H1 (cell line): Measurements from ENCODE around the gene EIPR1. TPM values are rescaled to one million over a fixed set of nuclear protein-coding genes. Genes with fewer than 3 reads are reported as not detected.

ENCODE experiments used
- CTCF ChIA-PET: fragments of 300-600 bp; sonication (Branson Sonifier 250); formaldehyde crosslinking; loops from one replicate; lab custom pipeline; 2021; ENCODE audit not compliant: partially characterized antibody; lab: Charles Lee
- POLR2A ChIA-PET: fragments of 300-600 bp; sonication (Branson Sonifier 250); formaldehyde crosslinking; loops from one replicate; lab custom pipeline; 2021; ENCODE audit warnings: inconsistent platforms; ENCODE audit not compliant: partially characterized antibody; lab: Charles Lee
- DNase-seq, 2 experiments: peaks; one replicate each; pipeline versions ENCODE4 v3.0.0 to v3.0.0-alpha.2; 2010 to 2022; ENCODE audit warnings: low spot score in 2 of 2, low read depth in 1 of 2, mixed read lengths in 1 of 2
- FAIRE-seq: peaks from 2 replicates; lab custom pipeline; 2011; peaks lifted over from hg19 to GRCh38; lab: Jason Lieb, UNC
- H2AFZ ChIP-seq: 2 replicates; pipeline ENCODE4 v1.8.1; 2012; ENCODE audit warnings: low read length, inconsistent platforms
- H2AK5ac ChIP-seq: 2 replicates; pipeline ENCODE4 v1.6.1; 2013; ENCODE audit warnings: low read depth, low read length
- H2BK120ac ChIP-seq: replicated peaks from 2 replicates; pipeline ENCODE3; 2013; ENCODE audit warnings: low read depth, low read length, inconsistent platforms
- H2BK12ac ChIP-seq: 2 replicates; pipeline ENCODE4 v1.6.1; 2013; ENCODE audit warnings: low read depth, low read length
- H2BK15ac ChIP-seq: 2 replicates; pipeline ENCODE4 v1.6.1; 2013; ENCODE audit warnings: low read length
- H2BK20ac ChIP-seq: 2 replicates; pipeline ENCODE4 v1.6.1; 2013; ENCODE audit warnings: low read length
- H2BK5ac ChIP-seq: 2 replicates; pipeline ENCODE4 v1.6.1; 2013; ENCODE audit warnings: low read depth, low read length
- H3K14ac ChIP-seq: 2 replicates; pipeline ENCODE4 v1.6.1; 2013; ENCODE audit warnings: inconsistent platforms; ENCODE audit not compliant: insufficient read length
- H3K18ac ChIP-seq: 2 replicates; pipeline ENCODE4 v1.6.1; 2013; ENCODE audit warnings: low read length; ENCODE audit errors: extremely low read depth
- H3K23ac ChIP-seq: 2 replicates; pipeline ENCODE4 v1.6.1; 2013; ENCODE audit warnings: inconsistent platforms; ENCODE audit not compliant: insufficient read length
- H3K23me2 ChIP-seq: 2 replicates; pipeline ENCODE4 v1.6.1; 2013; ENCODE audit warnings: low read depth, low read length
- H3K27ac ChIP-seq: 2 replicates; pipeline ENCODE4 v1.6.1; 2011; ENCODE audit warnings: low read depth, low read length, inconsistent platforms
- H3K27me3 ChIP-seq, 4 experiments: replicated peaks in 1 of 4; 1 replicate in 1 of 4; 2 replicates in 3 of 4; pipeline versions ENCODE4 v1.6.1 to v1.8.1; 2011 to 2013; ENCODE audit warnings: low read length in 3 of 4, mild to moderate bottlenecking in 3 of 4, inconsistent platforms in 2 of 4, mixed read lengths in 2 of 4, moderate library complexity in 1 of 4; ENCODE audit not compliant: control insufficient read depth in 3 of 4, insufficient read depth in 3 of 4; ENCODE audit errors: extremely low read depth in 1 of 4
- H3K36me3 ChIP-seq, 4 experiments: 2 replicates each; pipeline versions ENCODE4 v1.6.1 to v1.8.1; 2011 to 2013; ENCODE audit warnings: mild to moderate bottlenecking in 4 of 4, low read length in 3 of 4, moderate library complexity in 2 of 4, control low read depth in 1 of 4, inconsistent platforms in 1 of 4; ENCODE audit not compliant: insufficient read depth in 4 of 4, control insufficient read depth in 2 of 4
- H3K4ac ChIP-seq: replicated peaks from 2 replicates; pipeline ENCODE3; 2013; ENCODE audit warnings: low read length, low read depth, mixed read lengths, inconsistent platforms; ENCODE audit not compliant: insufficient read length
- H3K4me1 ChIP-seq, 4 experiments: replicated peaks in 1 of 4; 1 replicate in 1 of 4; 2 replicates in 3 of 4; pipeline versions ENCODE4 v1.6.1 to v1.8.1; 2011 to 2013; ENCODE audit warnings: low read length in 3 of 4, inconsistent platforms in 2 of 4, mixed read lengths in 1 of 4; ENCODE audit not compliant: insufficient read depth in 4 of 4, control insufficient read depth in 3 of 4
- H3K4me2 ChIP-seq, 2 experiments: 2 replicates each; pipeline versions ENCODE4 v1.6.1 to v1.8.1; 2011 to 2013; ENCODE audit warnings: low read depth in 2 of 2, low read length in 2 of 2, control low read depth in 1 of 2, inconsistent platforms in 1 of 2, mild to moderate bottlenecking in 1 of 2; ENCODE audit not compliant: insufficient read depth in 1 of 2
- H3K4me3 ChIP-seq, 4 experiments: fragments of 200-600, 300-600 bp in 1 of 4; sonication (generic), shearing (Covaris generic), sonication (Bioruptor Twin) in 1 of 4; 2 replicates each; pipeline versions ENCODE4 v1.5.1 to v1.8.1; 2011 to 2016; ENCODE audit warnings: low read length in 4 of 4, low read depth in 3 of 4, control low read depth in 2 of 4, inconsistent platforms in 2 of 4, mild to moderate bottlenecking in 2 of 4, mixed read lengths in 1 of 4, moderate library complexity in 1 of 4; ENCODE audit not compliant: insufficient read depth in 2 of 4; ENCODE audit errors: extremely low read depth in 1 of 4
- H3K56ac ChIP-seq: replicated peaks from 2 replicates; pipeline ENCODE3; 2013; ENCODE audit warnings: low read depth, mild to moderate bottlenecking, mixed read lengths, low read length, inconsistent platforms; ENCODE audit not compliant: insufficient read length
- H3K79me1 ChIP-seq: 2 replicates; pipeline ENCODE4 v1.6.1; 2013; ENCODE audit warnings: low read depth, low read length, control low read depth
- H3K79me2 ChIP-seq, 2 experiments: 2 replicates each; pipeline versions ENCODE4 v1.6.1 to v1.8.1; 2012 to 2013; ENCODE audit warnings: low read length in 2 of 2, mild to moderate bottlenecking in 2 of 2, inconsistent platforms in 1 of 2; ENCODE audit not compliant: insufficient read depth in 2 of 2, control insufficient read depth in 1 of 2
- H3K9ac ChIP-seq, 4 experiments: replicated peaks in 1 of 4; 1 replicate in 1 of 4; 2 replicates in 3 of 4; pipeline versions ENCODE4 v1.6.1 to v1.8.1; 2011 to 2013; ENCODE audit warnings: low read depth in 3 of 4, low read length in 3 of 4, control low read depth in 2 of 4, mild to moderate bottlenecking in 2 of 4, moderate library complexity in 2 of 4, inconsistent platforms in 1 of 4; ENCODE audit errors: extremely low read depth in 1 of 4
- H3K9me3 ChIP-seq, 2 experiments: 2 replicates each; pipeline versions ENCODE4 v1.6.1 to v1.8.1; 2012 to 2013; ENCODE audit warnings: mild to moderate bottlenecking in 2 of 2, moderate library complexity in 2 of 2, control low read depth in 1 of 2, inconsistent platforms in 1 of 2, low read depth in 1 of 2, low read length in 1 of 2, mixed read lengths in 1 of 2; ENCODE audit not compliant: insufficient read depth in 2 of 2
- H4K20me1 ChIP-seq, 2 experiments: replicated peaks in 1 of 2; 2 replicates each; pipeline versions ENCODE3 to v1.8.1; 2011 to 2013; ENCODE audit warnings: inconsistent platforms in 2 of 2, low read length in 2 of 2, mild to moderate bottlenecking in 1 of 2; ENCODE audit not compliant: insufficient read depth in 2 of 2, control insufficient read depth in 1 of 2
- H4K5ac ChIP-seq: 2 replicates; pipeline ENCODE4 v1.6.1; 2013; ENCODE audit warnings: low read length, low read depth, mixed read lengths, inconsistent platforms; ENCODE audit not compliant: insufficient read length
- H4K8ac ChIP-seq: 2 replicates; pipeline ENCODE4 v1.8.0; 2013; ENCODE audit warnings: mild to moderate bottlenecking, moderate library complexity, low read length, inconsistent platforms; ENCODE audit not compliant: insufficient read depth; ENCODE audit errors: extremely low read depth
- H4K91ac ChIP-seq: replicated peaks from 2 replicates; pipeline ENCODE3; 2013; ENCODE audit warnings: low read length, mixed read lengths, inconsistent platforms; ENCODE audit not compliant: insufficient read length
- BCL11A ChIP-seq, 2 experiments: IDR thresholded peaks; one replicate each; pipeline ENCODE4 v1.6.1; 2011; ENCODE audit warnings: low read depth in 2 of 2, low read length in 2 of 2, mild to moderate bottlenecking in 2 of 2
- CTBP2 ChIP-seq: IDR thresholded peaks from 2 replicates; pipeline ENCODE4 v1.7.0; 2011; ENCODE audit warnings: borderline replicate concordance, mild to moderate bottlenecking, moderate library complexity, mixed read lengths, low read length; ENCODE audit not compliant: insufficient read depth, insufficient read length
- EGR1 ChIP-seq: IDR thresholded peaks from 2 replicates; pipeline ENCODE4 v1.6.1; 2011; ENCODE audit warnings: low read depth, low read length, borderline replicate concordance
- JUN ChIP-seq: IDR thresholded peaks from 2 replicates; pipeline ENCODE4 v1.6.1; 2011; ENCODE audit warnings: low read depth, mild to moderate bottlenecking, improper control_type of control experiment, low read length
- NANOG ChIP-seq: IDR thresholded peaks from 2 replicates; pipeline ENCODE4 v1.6.1; 2011; ENCODE audit warnings: low read length, low read depth, mild to moderate bottlenecking, inconsistent platforms; ENCODE audit not compliant: insufficient read depth, poor library complexity, severe bottlenecking
- POLR2AphosphoS5 ChIP-seq: IDR thresholded peaks from 2 replicates; pipeline ENCODE4 v1.6.1; 2011; ENCODE audit warnings: low read depth, low read length
- RFX5 ChIP-seq: IDR thresholded peaks from 2 replicates; pipeline ENCODE4 v1.6.1; 2011; ENCODE audit warnings: low read depth, low read length, improper control_type of control experiment, borderline replicate concordance
- SAP30 ChIP-seq: fragments of 300-600 bp; sonication (generic); IDR thresholded peaks from 2 replicates; pipeline ENCODE4 v1.7.1; 2012; ENCODE audit warnings: low read length, moderate library complexity, mild to moderate bottlenecking, inconsistent platforms; ENCODE audit not compliant: insufficient read depth, insufficient replicate concordance
- SP2 ChIP-seq: IDR thresholded peaks from 2 replicates; pipeline ENCODE4 v1.6.1; 2012; ENCODE audit warnings: mild to moderate bottlenecking, low read length, inconsistent platforms
- TAF1 ChIP-seq: IDR thresholded peaks from 2 replicates; pipeline ENCODE4 v1.6.1; 2011; ENCODE audit warnings: mild to moderate bottlenecking, low read depth, low read length
- WGBS, 2 experiments: shearing (Covaris generic) in 1 of 2; methylation state at CpG; one replicate each; pipeline versions ENCODE4 v1.1.6 to v1.1.7; 2013 to 2015; ENCODE audit warnings: low lambda C conversion rate in 2 of 2, mixed read lengths in 2 of 2, inconsistent platforms in 1 of 2, low coverage in 1 of 2, missing lambda C conversion rate in 1 of 2; ENCODE audit not compliant: insufficient replicate concordance in 2 of 2, insufficient coverage in 1 of 2, insufficient read length in 1 of 2; ENCODE audit errors: extremely low coverage in 1 of 2, missing lambda C conversion rate in 1 of 2; 5-methylcytosine and 5-hydroxymethylcytosine counted together
- polyA plus RNA-seq, 7 experiments: library from polyadenylated mRNA; depleted of rRNA in 3 of 7; stranded (reverse) in 5 of 7; unstranded in 2 of 7; fragments of >200 nt in 5 of 7; fragments of 200-250 nt in 2 of 7; gene quantifications; 1 replicate in 5 of 7; 2 replicates in 1 of 7; 4 replicates in 1 of 7; pipeline versions ENCODE4 v1.2.1 to v1.2.3, GENCODE V29; 2011 to 2013; ENCODE audit warnings: missing spikeins in 2 of 7, mixed read lengths in 2 of 7
- total RNA-seq: library from RNA; stranded (reverse); fragmentation: NEBNext Ultra II Directional; extraction: Animal tissue kit (Norgen Biotek cat#: 25700); gene quantifications from 2 replicates; pipeline ENCODE4 v1.2.1, GENCODE V29; 2021
- TF ChIP-seq, protein P1 (sequence below): IDR thresholded peaks from 2 replicates; pipeline ENCODE4 v1.6.1; 2012; ENCODE audit warnings: low read length, inconsistent platforms

The EIPR1 gene
- total and polyA plus RNA-seq, 2 of the 8 experiments (the other 6 are each of a cell fraction or from before 2014, with no cell fraction given): 26.3 to 56.4 TPM

DNA sequence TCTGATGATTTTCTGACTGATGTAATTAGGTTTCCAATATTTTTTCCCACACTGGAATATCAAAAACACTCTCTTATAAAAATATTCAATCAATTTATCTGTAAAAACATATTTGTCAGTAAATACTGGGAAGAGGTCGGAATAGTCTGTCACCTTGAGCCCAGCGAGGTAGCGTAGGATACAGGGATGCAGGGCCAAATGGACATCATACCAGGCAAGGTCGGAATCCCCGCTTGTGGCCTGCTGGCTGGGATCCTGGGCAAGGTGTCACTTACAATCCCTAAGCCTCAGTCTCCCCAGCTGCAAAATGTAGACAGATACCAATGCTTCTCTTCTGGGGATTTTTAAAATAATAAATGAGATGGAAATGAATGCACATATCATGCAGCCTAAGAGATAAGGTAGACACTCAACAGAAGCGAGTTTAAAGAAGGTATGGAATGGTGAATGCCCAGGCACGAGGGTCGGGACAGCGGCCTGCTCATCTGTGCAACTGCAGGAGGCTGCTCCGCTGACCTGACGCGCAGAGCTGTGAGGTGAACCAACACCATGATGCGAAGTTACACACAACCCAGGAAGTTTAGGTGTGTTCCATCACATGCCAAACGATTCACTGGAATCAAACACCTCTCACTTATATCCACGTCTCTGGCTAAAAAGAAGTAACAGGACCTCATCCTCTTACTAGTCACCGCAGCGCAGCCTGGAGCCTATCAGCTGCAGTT, 98.2 kb downstream of the EIPR1 start:
- no peak overlapping the region for H4K8ac ChIP-seq
- ChIA-PET CTCF (interaction anchor here (0.8 kb wide), 1 partner anchor 182 kb away, joined by 3 read pairs; no protein-coding TSS in a partner anchor), POLR2A (no interaction called here)
- peaks cover 0 to 10% (median 0%) of the 10 kb centered on the region in 4 experiments; a peak in 3 of 7 replicates for H3K4me1 ChIP-seq
- peaks cover 2% of the 10 kb centered on the region in 2 experiments for H4K20me1 ChIP-seq
- H2BK20ac ChIP-seq: no peak overlapping the region
- H3K56ac ChIP-seq: no peak overlapping the region
- 0 out of 4 replicates have a peak, but pooled peaks cover 0 to 2% of the 10 kb centered on the region in 2 experiments for H3K79me2 ChIP-seq
- FAIRE-seq (no peak), DNase-seq (no peak)
- no peak overlapping the region for H3K23ac ChIP-seq
- no peaks in the 10 kb centered on the region for H3K23me2 ChIP-seq
- 91% methylated on average over 17 of the region's 17 CpGs; no CpG with 5 or more reads in 1 of the 2 experiments for WGBS, 2 experiments
- H3K4me2 ChIP-seq: no peak overlapping the region
- H3K36me3 ChIP-seq: no peaks in the 10 kb centered on the region
- no peak overlapping the region for H2BK15ac ChIP-seq
- no peak overlapping the region for H3K4ac ChIP-seq
- no peak overlapping the region for H3K9ac ChIP-seq
- H3K14ac ChIP-seq: no peak overlapping the region
- H3K18ac ChIP-seq: no peak overlapping the region
- no peak overlapping the region for H2AK5ac ChIP-seq
- no peak overlapping the region for H3K27ac ChIP-seq
- H2AFZ ChIP-seq: no peak overlapping the region
- no peaks in the 10 kb centered on the region for H3K9me3 ChIP-seq
- H2BK120ac ChIP-seq: peak overlapping the region; percentile 40
- H4K91ac ChIP-seq: no peak overlapping the region
- no peaks in the 10 kb centered on the region for H3K27me3 ChIP-seq
- no peak overlapping the region for H2BK5ac ChIP-seq
- H3K79me1 ChIP-seq: peaks cover 2% of the 10 kb centered on the region; the same call in 1 of the 2 replicates
- H3K4me3 ChIP-seq: no peak overlapping the region
- no peak overlapping the region for H4K5ac ChIP-seq
- no peak overlapping the region for H2BK12ac ChIP-seq
- TF ChIP-seq JUN (no peak), POLR2AphosphoS5 (no peak), RFX5 (no peak), EGR1 (no peak), SAP30 (no peak), TAF1 (no peak), CTBP2 (no peak), SP2 (no peak), BCL11A (IDR thresholded peaks at IDR 0.05; ENCODE audit: low read depth in 2 of 2, low read length in 2 of 2) (no peak), NANOG (no peak)
- TF ChIP-seq, protein P1, sequence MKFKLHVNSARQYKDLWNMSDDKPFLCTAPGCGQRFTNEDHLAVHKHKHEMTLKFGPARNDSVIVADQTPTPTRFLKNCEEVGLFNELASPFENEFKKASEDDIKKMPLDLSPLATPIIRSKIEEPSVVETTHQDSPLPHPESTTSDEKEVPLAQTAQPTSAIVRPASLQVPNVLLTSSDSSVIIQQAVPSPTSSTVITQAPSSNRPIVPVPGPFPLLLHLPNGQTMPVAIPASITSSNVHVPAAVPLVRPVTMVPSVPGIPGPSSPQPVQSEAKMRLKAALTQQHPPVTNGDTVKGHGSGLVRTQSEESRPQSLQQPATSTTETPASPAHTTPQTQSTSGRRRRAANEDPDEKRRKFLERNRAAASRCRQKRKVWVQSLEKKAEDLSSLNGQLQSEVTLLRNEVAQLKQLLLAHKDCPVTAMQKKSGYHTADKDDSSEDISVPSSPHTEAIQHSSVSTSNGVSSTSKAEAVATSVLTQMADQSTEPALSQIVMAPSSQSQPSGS: no peak
